Breast epithelium (tissue), 4 donors: Measurements from ENCODE around the gene PHETA2. TPM values are rescaled to one million over a fixed set of nuclear protein-coding genes. Genes with fewer than 3 reads are reported as not detected.
"Not testable (repeated sequence)": the region's sequence is repeated elsewhere in the genome, so short reads cannot be mapped to it uniquely, and the experiment has no call there.

Source experiments
- DNase-seq, 2 donors: peaks; one replicate each; pipeline ENCODE4 v3.0.0-alpha.2; 2019; ENCODE audit warnings: low spot score in 2 of 2
- H3K27ac ChIP-seq, 2 donors: fragments of 200-600 bp; sonication (generic) in 1 of 2; one replicate each; pipeline ENCODE4 v1.5.1; 2016 to 2019; ENCODE audit warnings: mild to moderate bottlenecking in 1 of 2
- H3K27me3 ChIP-seq, 2 donors: fragments of 200-600 bp; sonication (generic) in 1 of 2; one replicate each; pipeline versions ENCODE4 v1.5.1 to v1.6.0; 2017 to 2019; ENCODE audit warnings: control low read depth in 1 of 2, mild to moderate bottlenecking in 1 of 2
- H3K36me3 ChIP-seq: fragments of 200-600 bp; one replicate; pipeline ENCODE4 v1.5.1; 2019
- H3K4me1 ChIP-seq, 2 donors: fragments of 200-600 bp; sonication (generic); one replicate each; pipeline ENCODE4 v1.5.1; 2016 to 2019; ENCODE audit warnings: control low read depth in 1 of 2
- H3K4me3 ChIP-seq, 3 donors: fragments of 200-600 bp; sonication (generic); 1 replicate in 2 of 3; 2 replicates in 1 of 3; pipeline ENCODE4 v1.5.1; 2016 to 2019; ENCODE audit warnings: mild to moderate bottlenecking in 3 of 3, moderate library complexity in 2 of 3
- H3K9me3 ChIP-seq, 2 donors: fragments of 200-600 bp; sonication (generic) in 1 of 2; one replicate each; pipeline ENCODE4 v1.5.1; 2016 to 2019; ENCODE audit warnings: control low read depth in 1 of 2
- POLR2AphosphoS5 ChIP-seq, 3 donors: sonication (generic); formaldehyde crosslinking; IDR thresholded peaks; one replicate each; pipeline ENCODE4 v1.6.1; 2017; ENCODE audit warnings: antibody characterized with exemption in 3 of 3
- intact Hi-C: fragments of 100-400 bp; cut with DNase I; formaldehyde crosslinking; loops from one replicate; pipeline ENCODE4 v1.15.1; 2023; ENCODE audit warnings: low total_unique reads
- total RNA-seq, 3 donors: library from RNA; depleted of rRNA; stranded (reverse); fragments of >200 nt; gene quantifications; one replicate each; pipeline ENCODE4 v1.1.0, GENCODE V29; 2016

PHETA2 gene
- total RNA-seq, 3 donors from 2014 or later = 11.5 to 18.0 (median 11.6) TPM

DNA sequence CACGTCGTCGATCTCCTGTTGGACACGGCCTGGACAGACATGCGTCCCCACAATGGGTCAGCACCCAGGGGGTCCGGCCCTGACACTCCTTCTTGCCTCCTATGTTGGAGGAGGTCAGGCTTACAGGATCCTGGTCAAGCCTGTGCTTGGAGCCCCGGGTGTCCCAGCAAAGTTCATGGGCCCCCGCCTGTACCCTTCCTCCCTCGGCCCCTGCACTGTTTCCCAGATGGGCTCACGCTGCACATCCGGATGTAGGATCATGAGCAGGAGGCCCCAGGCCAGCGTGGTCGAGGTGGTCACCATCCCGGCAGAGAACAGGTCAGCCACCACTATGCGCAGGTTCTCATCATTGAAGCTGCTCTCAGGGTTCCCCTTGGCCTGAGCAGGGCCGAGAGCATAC lies 53.6 kb downstream of the PHETA2 start:
- Histone ChIP-seq H3K4me3 (no peak overlapping the region), H3K36me3 (no peaks in the 10 kb centered on the region), H3K4me1 (no peaks in the 10 kb centered on the region), H3K9me3 (no peaks in the 10 kb centered on the region), H3K27ac (no peak overlapping the region), H3K27me3 (no peaks in the 10 kb centered on the region)
- TF ChIP-seq POLR2AphosphoS5 (IDR thresholded peaks at IDR 0.05) = no peak
- intact Hi-C loops = no loop called here
- no peak for DNase-seq

DNA sequence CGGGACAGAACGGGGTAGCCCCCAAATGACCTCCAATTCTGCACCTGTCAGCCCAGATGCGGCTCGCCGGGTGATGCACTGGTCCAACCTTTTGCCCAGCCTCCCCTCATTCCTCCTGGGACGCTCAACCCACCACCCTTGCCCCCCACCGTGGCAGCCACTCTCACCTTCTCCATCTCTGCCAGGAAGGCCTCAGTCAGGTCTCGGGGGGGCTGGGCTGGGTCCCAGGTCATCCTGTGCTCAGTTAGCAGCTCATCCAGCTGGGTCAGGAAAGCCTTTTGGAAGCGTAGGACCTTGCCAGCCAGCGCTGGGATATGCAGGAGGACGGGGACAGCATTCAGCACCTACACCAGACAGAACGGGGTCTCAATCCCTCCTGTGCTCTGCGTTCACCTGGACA lies 54.0 kb downstream of the PHETA2 start:
- H3K27ac ChIP-seq, H3K27me3 ChIP-seq, intact Hi-C loops: not testable (repeated sequence)

More for the DNA sequence above, 54.0 kb downstream of the PHETA2 start:
- not testable (repeated sequence) for H3K9me3 ChIP-seq, H3K36me3 ChIP-seq, H3K4me1 ChIP-seq, H3K4me3 ChIP-seq, DNase-seq

Other genes starting within 250 kb of the PHETA2 start
- 10 to 100 TPM; 20.8 to 33.5 (median 32.1) TPM for gene SREBF2, start 241.1 kb upstream of the PHETA2 start, total RNA-seq
- not detected for gene SHISA8, start 159.2 kb upstream of the PHETA2 start, total RNA-seq
- gene TNFRSF13C, start 147.4 kb upstream of the PHETA2 start, total RNA-seq = under 1 TPM; under 0.01 to 0.33 (median 0.15) TPM
- gene CENPM, start 127.1 kb upstream of the PHETA2 start, total RNA-seq = 1 to 10 TPM; 1.5 to 2.9 (median 1.9) TPM
- 1 to 10 TPM in 2 of 3 donors, under 1 TPM in 1; 0.16 to 2.2 (median 1.6) TPM for gene SEPTIN3, start 104.8 kb upstream of the PHETA2 start, total RNA-seq
- gene WBP2NL, start 75.5 kb upstream of the PHETA2 start, total RNA-seq = 10 to 100 TPM in 1 of 3 donors, 1 to 10 TPM in 1, under 1 TPM in 1; 0.96 to 12.3 (median 2.0) TPM
- gene NAGA, start 3.4 kb upstream of the PHETA2 start, total RNA-seq = 10 to 100 TPM; 22.9 to 38.9 (median 27.2) TPM
- gene SMDT1, start 5.5 kb downstream of the PHETA2 start, total RNA-seq = 10 to 100 TPM; 13.9 to 19.7 (median 16.2) TPM
- gene NDUFA6, start 16.5 kb downstream of the PHETA2 start, total RNA-seq = 10 to 100 TPM; 37.3 to 61.1 (median 45.2) TPM
- 1 to 10 TPM in 1 of 3 donors, under 1 TPM in 2; 0.16 to 2.0 (median 0.73) TPM for gene CYP2D6, start 56.6 kb downstream of the PHETA2 start, total RNA-seq
- gene TCF20, start 196.4 kb downstream of the PHETA2 start, total RNA-seq = 10 to 100 TPM; 24.2 to 43.3 (median 36.1) TPM